Measurements from ENCODE around the gene KCNF1. TPM values are rescaled to one million over a fixed set of nuclear protein-coding genes. Genes with fewer than 3 reads are reported as not detected.

KCNF1 gene
- total RNA-seq, 1 donor from 2014 or later: 1.6 TPM

- Mint-ChIP-seq H3K4me3 (ENCODE audit: unreplicated experiment) (no peak overlapping the region), H3K27ac (ENCODE audit: unreplicated experiment) (no peak overlapping the region)
- no peak for FAIRE-seq
These were observed 19.4 kb upstream of the KCNF1 start for GRCh38 chr2:10892316-10892715.

GRCh38 chr2:10892796-10893350 is 18.9 kb upstream of the KCNF1 start:
- H4K20me1 ChIP-seq (ENCODE audit: insufficient read depth, low read length): no peaks in the 10 kb centered on the region
- no peak for TF ChIP-seq CTCF (IDR thresholded peaks at IDR 0.05; ENCODE audit: insufficient read depth, low read depth, low read length)
- no peak for TF ChIP-seq EZH2 (IDR thresholded peaks at IDR 0.05; ENCODE audit: insufficient read depth, low read length)
- no peaks in the 10 kb centered on the region for H3K79me2 ChIP-seq (ENCODE audit: insufficient read depth, low read length)
- peaks cover 1% of the 10 kb centered on the region for H3K4me1 Mint-ChIP-seq (ENCODE audit: low read depth, unreplicated experiment)
- no peaks in the 10 kb centered on the region for H3K36me3 Mint-ChIP-seq (ENCODE audit: low read depth, unreplicated experiment)
- no peaks in the 10 kb centered on the region for H3K36me3 ChIP-seq (ENCODE audit: insufficient read depth, low read length)
- no peak overlapping the region for H2AFZ ChIP-seq (ENCODE audit: low read depth, low read length)
- no peak overlapping the region for H3K4me2 ChIP-seq (ENCODE audit: low read length)
- H3K9ac ChIP-seq (ENCODE audit: low read length): no peak overlapping the region
- H3K9me3 ChIP-seq (ENCODE audit: insufficient read depth, low read depth, low read length): no peaks in the 10 kb centered on the region
- H3K4me3 ChIP-seq (ENCODE audit: insufficient read depth, low read depth, low read length): no peak overlapping the region
- H3K27ac ChIP-seq (ENCODE audit: low read depth, low read length): no peak overlapping the region
- no peak for FAIRE-seq
- H3K4me1 ChIP-seq (ENCODE audit: insufficient read depth, low read length): no peaks in the 10 kb centered on the region
- peaks cover 50% of the 10 kb centered on the region for H3K27me3 Mint-ChIP-seq (ENCODE audit: low read depth, unreplicated experiment)
- peaks cover 6% of the 10 kb centered on the region for H3K9me3 Mint-ChIP-seq (ENCODE audit: unreplicated experiment)
- H3K27ac Mint-ChIP-seq (ENCODE audit: unreplicated experiment): no peak overlapping the region
- H3K27me3 ChIP-seq (ENCODE audit: insufficient read depth, low read length): peaks cover 27% of the 10 kb centered on the region
- H3K4me3 Mint-ChIP-seq (ENCODE audit: unreplicated experiment): no peak overlapping the region
- DNase-seq (ENCODE audit: low read depth): no peak

More at GRCh38 chr2:10892316-10892715, 19.4 kb upstream of the KCNF1 start:
- Histone ChIP-seq H3K27me3 (ENCODE audit: insufficient read depth, low read length) (peaks cover 27% of the 10 kb centered on the region), H3K36me3 (ENCODE audit: insufficient read depth, low read length) (no peaks in the 10 kb centered on the region), H3K4me2 (ENCODE audit: low read length) (no peak overlapping the region), H3K4me1 (ENCODE audit: insufficient read depth, low read length) (no peaks in the 10 kb centered on the region), H3K27ac (ENCODE audit: low read depth, low read length) (no peak overlapping the region), H3K9me3 (ENCODE audit: insufficient read depth, low read depth, low read length) (no peaks in the 10 kb centered on the region), H2AFZ (ENCODE audit: low read depth, low read length) (no peak overlapping the region), H3K4me3 (ENCODE audit: insufficient read depth, low read depth, low read length) (no peak overlapping the region), H4K20me1 (ENCODE audit: insufficient read depth, low read length) (no peaks in the 10 kb centered on the region), H3K79me2 (ENCODE audit: insufficient read depth, low read length) (no peaks in the 10 kb centered on the region), H3K9ac (ENCODE audit: low read length) (no peak overlapping the region)
- TF ChIP-seq EZH2 (IDR thresholded peaks at IDR 0.05; ENCODE audit: insufficient read depth, low read length): no peak
- Mint-ChIP-seq H3K9me3 (ENCODE audit: unreplicated experiment) (peaks cover 6% of the 10 kb centered on the region), H3K36me3 (ENCODE audit: low read depth, unreplicated experiment) (no peaks in the 10 kb centered on the region), H3K4me1 (ENCODE audit: low read depth, unreplicated experiment) (peaks cover 1% of the 10 kb centered on the region), H3K27me3 (ENCODE audit: low read depth, unreplicated experiment) (peaks cover 50% of the 10 kb centered on the region)
- DNase-seq (ENCODE audit: low read depth): no peak

- Mint-ChIP-seq H3K4me1 (ENCODE audit: low read depth, unreplicated experiment) (no peaks in the 10 kb centered on the region), H3K36me3 (ENCODE audit: low read depth, unreplicated experiment) (no peaks in the 10 kb centered on the region), H3K9me3 (ENCODE audit: unreplicated experiment) (peaks cover 6% of the 10 kb centered on the region), H3K4me3 (ENCODE audit: unreplicated experiment) (no peak overlapping the region), H3K27ac (ENCODE audit: unreplicated experiment) (no peak overlapping the region), H3K27me3 (ENCODE audit: low read depth, unreplicated experiment) (peaks cover 45% of the 10 kb centered on the region)
- DNase-seq (ENCODE audit: low read depth): no peak
- Histone ChIP-seq H2AFZ (ENCODE audit: low read depth, low read length) (no peak overlapping the region), H3K4me3 (ENCODE audit: insufficient read depth, low read depth, low read length) (no peak overlapping the region), H3K36me3 (ENCODE audit: insufficient read depth, low read length) (no peaks in the 10 kb centered on the region), H4K20me1 (ENCODE audit: insufficient read depth, low read length) (no peaks in the 10 kb centered on the region), H3K4me1 (ENCODE audit: insufficient read depth, low read length) (no peaks in the 10 kb centered on the region), H3K9me3 (ENCODE audit: insufficient read depth, low read depth, low read length) (no peaks in the 10 kb centered on the region), H3K4me2 (ENCODE audit: low read length) (no peak overlapping the region), H3K9ac (ENCODE audit: low read length) (no peak overlapping the region), H3K79me2 (ENCODE audit: insufficient read depth, low read length) (no peaks in the 10 kb centered on the region), H3K27me3 (ENCODE audit: insufficient read depth, low read length) (peaks cover 27% of the 10 kb centered on the region), H3K27ac (ENCODE audit: low read depth, low read length) (no peak overlapping the region)
- no peak for TF ChIP-seq CTCF (IDR thresholded peaks at IDR 0.05; ENCODE audit: insufficient read depth, low read depth, low read length)
- no peak for FAIRE-seq
These were observed 17.3 kb upstream of the KCNF1 start for GRCh38 chr2:10894264-10894935.
